ENCODE data around the gene LRP11. TPM values are rescaled to one million over a fixed set of nuclear protein-coding genes. Genes with fewer than 3 reads are reported as not detected.

LRP11 gene
- total and polyA plus RNA-seq, 4 donors, result 15.8 to 39.5 (median 26.5) TPM

DNA sequence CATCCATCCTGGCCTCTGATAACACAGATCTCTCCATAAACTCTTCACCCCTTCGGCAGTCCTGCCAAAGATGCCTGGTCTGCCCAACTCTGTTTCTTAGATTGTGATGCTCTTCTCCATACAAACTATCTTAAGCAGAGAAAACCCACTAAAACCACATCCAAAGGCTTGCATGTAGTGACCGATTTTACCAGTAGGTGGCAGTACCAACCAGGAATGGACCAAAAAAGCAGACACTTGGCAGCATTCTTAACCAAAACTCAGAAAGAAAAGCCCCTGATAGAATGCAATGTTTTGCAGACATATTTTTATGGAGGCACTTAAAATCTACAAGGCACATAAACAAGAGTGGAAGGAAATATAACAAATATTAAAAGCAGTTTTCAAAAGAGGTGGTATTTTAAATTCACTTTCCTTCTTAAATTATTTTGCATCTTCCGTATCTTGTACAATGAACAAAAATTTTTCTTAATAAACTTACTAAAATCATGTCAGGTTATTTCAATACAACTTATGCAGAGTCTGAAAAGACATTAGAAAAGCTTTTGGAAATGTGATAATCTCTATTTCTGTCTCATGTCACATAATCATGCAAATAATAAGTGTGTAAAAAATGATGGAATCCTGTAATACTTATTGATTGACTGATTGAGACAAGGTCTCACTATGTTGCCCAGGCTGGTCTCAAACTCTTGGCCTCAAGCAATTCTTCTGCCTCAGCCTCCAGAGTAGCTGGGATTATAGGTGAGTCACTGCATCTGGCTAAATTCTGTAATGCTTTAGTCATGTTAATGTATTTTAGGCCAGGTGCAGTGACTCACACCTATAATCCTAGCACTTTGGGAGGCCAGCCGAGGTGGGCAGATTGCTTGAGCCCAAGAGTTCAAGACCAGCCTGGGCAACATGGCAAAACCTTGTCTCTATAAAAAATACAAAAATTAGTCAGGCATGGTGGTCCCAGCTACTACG, 29.4 kb downstream of the LRP11 start:
- DNase-seq (peak; percentile 79 to 87 (median 87)), ATAC-seq (ENCODE audit: insufficient read depth, low FRiP score) (peak; percentile 66)
- no peak overlapping the region for H3K27ac ChIP-seq (ENCODE audit: low read depth in 1 of 2, low read length in 1 of 2)
- H3K27me3 ChIP-seq (ENCODE audit: control insufficient read depth in 3 of 3, insufficient read depth in 3 of 3, low read length in 2 of 3), result no peaks in the 10 kb centered on the region
- H3K36me3 ChIP-seq (ENCODE audit: control insufficient read depth in 4 of 4, insufficient read depth in 4 of 4, low read length in 4 of 4), result peaks cover 4 to 9% (median 9%) of the 10 kb centered on the region in 4 donors
- TF ChIP-seq, protein P1, sequence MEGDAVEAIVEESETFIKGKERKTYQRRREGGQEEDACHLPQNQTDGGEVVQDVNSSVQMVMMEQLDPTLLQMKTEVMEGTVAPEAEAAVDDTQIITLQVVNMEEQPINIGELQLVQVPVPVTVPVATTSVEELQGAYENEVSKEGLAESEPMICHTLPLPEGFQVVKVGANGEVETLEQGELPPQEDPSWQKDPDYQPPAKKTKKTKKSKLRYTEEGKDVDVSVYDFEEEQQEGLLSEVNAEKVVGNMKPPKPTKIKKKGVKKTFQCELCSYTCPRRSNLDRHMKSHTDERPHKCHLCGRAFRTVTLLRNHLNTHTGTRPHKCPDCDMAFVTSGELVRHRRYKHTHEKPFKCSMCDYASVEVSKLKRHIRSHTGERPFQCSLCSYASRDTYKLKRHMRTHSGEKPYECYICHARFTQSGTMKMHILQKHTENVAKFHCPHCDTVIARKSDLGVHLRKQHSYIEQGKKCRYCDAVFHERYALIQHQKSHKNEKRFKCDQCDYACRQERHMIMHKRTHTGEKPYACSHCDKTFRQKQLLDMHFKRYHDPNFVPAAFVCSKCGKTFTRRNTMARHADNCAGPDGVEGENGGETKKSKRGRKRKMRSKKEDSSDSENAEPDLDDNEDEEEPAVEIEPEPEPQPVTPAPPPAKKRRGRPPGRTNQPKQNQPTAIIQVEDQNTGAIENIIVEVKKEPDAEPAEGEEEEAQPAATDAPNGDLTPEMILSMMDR (IDR thresholded peaks at IDR 0.05; ENCODE audit: control extremely low read depth, extremely low read depth), result peak; percentile 84
- H3K4me1 ChIP-seq (ENCODE audit: control insufficient read depth in 5 of 5, insufficient read depth in 5 of 5, low read length in 5 of 5), result no peaks in the 10 kb centered on the region
- no peaks in the 10 kb centered on the region for H3K9me3 ChIP-seq (ENCODE audit: control insufficient read depth in 4 of 4, insufficient read depth in 3 of 4, low read length in 3 of 4)
- WGBS, 2 donors, result 54 to 57% methylated on average over 5 of the region's 5 CpGs
- no peak overlapping the region for H3K9ac ChIP-seq (ENCODE audit: insufficient read depth in 1 of 2, low read length in 2 of 2)
- no peak overlapping the region for H3K4me3 ChIP-seq

DNA sequence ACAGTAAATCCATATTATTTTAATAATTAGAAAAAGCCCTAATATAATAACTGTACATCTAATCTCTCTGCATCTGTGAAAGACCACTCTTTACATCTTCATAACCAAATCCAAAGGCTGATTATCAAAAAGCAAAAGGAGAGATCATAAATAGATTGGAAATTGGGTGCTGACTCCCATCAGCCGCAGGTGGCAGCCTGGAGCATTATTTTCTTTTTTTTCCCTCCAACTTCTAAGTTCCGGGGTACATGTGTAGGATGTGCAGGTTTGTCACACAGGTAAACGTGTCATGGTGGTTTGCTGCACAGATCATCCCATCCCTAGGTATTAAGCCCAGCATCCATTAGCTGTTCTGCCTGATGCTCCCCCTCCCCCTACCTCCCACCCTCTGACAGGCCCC, 30.5 kb downstream of the LRP11 start:
- no peak overlapping the region for H3K27ac ChIP-seq (ENCODE audit: low read depth in 1 of 2, low read length in 1 of 2)
- H3K36me3 ChIP-seq (ENCODE audit: control insufficient read depth in 4 of 4, insufficient read depth in 4 of 4, low read length in 4 of 4), result peaks cover 4 to 9% (median 9%) of the 10 kb centered on the region in 4 donors
- H3K27me3 ChIP-seq (ENCODE audit: control insufficient read depth in 3 of 3, insufficient read depth in 3 of 3, low read length in 2 of 3), result no peaks in the 10 kb centered on the region
- no peaks in the 10 kb centered on the region for H3K9me3 ChIP-seq (ENCODE audit: control insufficient read depth in 4 of 4, insufficient read depth in 3 of 4, low read length in 3 of 4)
- TF ChIP-seq, protein P1 (IDR thresholded peaks at IDR 0.05; ENCODE audit: control extremely low read depth, extremely low read depth), result no peak
- H3K4me3 ChIP-seq, result no peak overlapping the region
- WGBS, 2 donors, result 95 to 96% methylated on average over 3 of the region's 3 CpGs
- H3K4me1 ChIP-seq (ENCODE audit: control insufficient read depth in 5 of 5, insufficient read depth in 5 of 5, low read length in 5 of 5), result no peaks in the 10 kb centered on the region
- no peak overlapping the region for H3K9ac ChIP-seq (ENCODE audit: insufficient read depth in 1 of 2, low read length in 2 of 2)
- ATAC-seq (ENCODE audit: insufficient read depth, low FRiP score) (no peak), DNase-seq (no peak)

DNA sequence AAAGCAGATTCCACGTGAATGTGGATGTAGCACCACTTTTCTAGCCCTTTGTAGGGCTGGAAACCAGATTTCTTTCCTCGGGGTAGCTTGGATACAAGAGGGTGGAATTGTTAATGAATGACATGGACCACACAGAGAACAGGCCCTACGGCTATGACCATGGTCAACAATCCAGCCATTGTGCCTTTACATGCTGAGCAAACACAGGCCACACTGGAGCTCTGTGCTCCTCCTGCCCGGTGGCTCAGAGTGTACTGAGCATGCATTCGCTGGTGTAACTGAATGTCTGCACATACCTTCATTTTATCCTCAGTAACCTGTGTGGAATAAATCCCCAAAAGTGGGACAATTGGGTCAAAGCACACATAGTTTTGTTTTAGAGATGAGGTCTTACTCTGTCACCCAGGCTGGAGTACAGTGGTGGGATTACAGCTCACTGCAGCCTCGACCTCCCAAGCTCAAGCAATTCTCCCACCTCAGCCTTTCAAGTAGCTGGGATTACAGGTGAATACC, 32.8 kb downstream of the LRP11 start:
- 84 to 91% methylated on average over 6 of the region's 6 CpGs for WGBS, 2 donors
- Histone ChIP-seq H3K9ac (ENCODE audit: insufficient read depth in 1 of 2, low read length in 2 of 2) (no peak overlapping the region), H3K9me3 (ENCODE audit: control insufficient read depth in 4 of 4, insufficient read depth in 3 of 4, low read length in 3 of 4) (no peaks in the 10 kb centered on the region), H3K36me3 (ENCODE audit: control insufficient read depth in 4 of 4, insufficient read depth in 4 of 4, low read length in 4 of 4) (peaks cover 5 to 9% (median 8%) of the 10 kb centered on the region in 4 donors), H3K4me1 (ENCODE audit: control insufficient read depth in 5 of 5, insufficient read depth in 5 of 5, low read length in 5 of 5) (no peaks in the 10 kb centered on the region), H3K27ac (ENCODE audit: low read depth in 1 of 2, low read length in 1 of 2) (no peak overlapping the region), H3K27me3 (ENCODE audit: control insufficient read depth in 3 of 3, insufficient read depth in 3 of 3, low read length in 2 of 3) (no peaks in the 10 kb centered on the region), H3K4me3 (no peak overlapping the region)
- ATAC-seq (ENCODE audit: insufficient read depth, low FRiP score) (no peak), DNase-seq (peak; percentile 34 to 52 (median 45))
- TF ChIP-seq, protein P1 (IDR thresholded peaks at IDR 0.05; ENCODE audit: control extremely low read depth, extremely low read depth), result no peak

All from lung (tissue), 12 donors.